HG03432 (cell line): ENCODE measurements around the gene MUC4.
"Not testable (repeated sequence)": the region's sequence is repeated elsewhere in the genome, so short reads cannot be mapped to it uniquely, and the experiment has no call there.

ENCODE experiments used
- ATAC-seq: cut with Tn5 transposase; IDR thresholded peaks from one replicate; pipeline ENCODE4 v1.9.1; 2021; ENCODE audit warnings: mild to moderate bottlenecking, moderate library complexity; ENCODE audit not compliant: unreplicated experiment

MUC4 gene

DNA sequence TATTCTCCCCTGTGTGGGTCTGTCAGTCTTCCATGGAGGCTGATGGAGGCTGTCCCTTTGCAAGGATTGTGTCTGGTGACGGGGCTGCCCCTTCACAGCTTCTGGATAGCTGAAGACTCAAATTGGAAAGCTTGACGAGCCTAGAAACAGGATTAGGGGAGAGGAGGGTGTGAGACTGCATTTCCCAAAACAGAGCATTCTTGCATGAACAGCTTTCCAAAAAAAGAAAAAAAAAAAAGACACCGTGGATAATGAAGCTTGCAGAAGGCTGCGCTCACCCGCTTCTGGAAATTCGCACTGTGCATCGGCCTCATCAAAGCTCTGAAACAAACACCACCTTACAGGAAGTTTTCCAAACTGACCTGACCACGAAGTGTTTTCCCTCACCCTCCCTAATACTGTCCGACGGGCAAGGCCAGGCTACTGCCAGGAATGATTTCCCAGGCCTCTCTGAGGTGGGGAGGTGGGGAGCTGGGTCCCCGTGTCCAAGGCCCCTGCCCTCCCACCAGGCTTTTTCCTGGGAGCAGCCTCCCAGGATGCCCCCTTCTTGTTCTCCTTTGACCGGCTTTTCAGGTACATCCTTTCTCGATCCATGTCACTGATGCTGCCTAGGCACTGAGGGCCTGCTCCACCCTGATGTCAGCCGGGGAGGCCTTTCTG is 24.9 kb upstream of the MUC4 start:
- no peak for ATAC-seq

DNA sequence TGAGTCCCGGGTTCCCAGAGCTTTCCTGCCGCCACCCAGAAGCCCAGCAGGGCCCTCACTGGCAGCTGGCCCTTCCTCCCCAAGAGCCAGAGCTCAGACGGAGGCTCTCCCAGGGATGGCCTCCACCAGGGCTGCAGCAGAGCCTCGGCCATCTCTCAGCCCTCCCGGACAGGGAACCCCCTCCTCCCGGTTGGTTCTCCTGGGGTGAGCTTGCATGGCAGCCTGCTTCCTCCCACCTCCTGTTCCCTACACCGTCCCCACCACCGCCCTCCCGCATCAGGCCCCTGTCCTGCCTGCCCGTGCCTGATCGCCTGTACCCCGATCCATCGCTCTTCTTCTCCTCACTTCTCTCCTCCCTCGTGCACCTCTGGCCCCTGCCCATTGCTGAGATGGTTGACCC is 24.1 kb upstream of the MUC4 start:
- no peak for ATAC-seq

DNA sequence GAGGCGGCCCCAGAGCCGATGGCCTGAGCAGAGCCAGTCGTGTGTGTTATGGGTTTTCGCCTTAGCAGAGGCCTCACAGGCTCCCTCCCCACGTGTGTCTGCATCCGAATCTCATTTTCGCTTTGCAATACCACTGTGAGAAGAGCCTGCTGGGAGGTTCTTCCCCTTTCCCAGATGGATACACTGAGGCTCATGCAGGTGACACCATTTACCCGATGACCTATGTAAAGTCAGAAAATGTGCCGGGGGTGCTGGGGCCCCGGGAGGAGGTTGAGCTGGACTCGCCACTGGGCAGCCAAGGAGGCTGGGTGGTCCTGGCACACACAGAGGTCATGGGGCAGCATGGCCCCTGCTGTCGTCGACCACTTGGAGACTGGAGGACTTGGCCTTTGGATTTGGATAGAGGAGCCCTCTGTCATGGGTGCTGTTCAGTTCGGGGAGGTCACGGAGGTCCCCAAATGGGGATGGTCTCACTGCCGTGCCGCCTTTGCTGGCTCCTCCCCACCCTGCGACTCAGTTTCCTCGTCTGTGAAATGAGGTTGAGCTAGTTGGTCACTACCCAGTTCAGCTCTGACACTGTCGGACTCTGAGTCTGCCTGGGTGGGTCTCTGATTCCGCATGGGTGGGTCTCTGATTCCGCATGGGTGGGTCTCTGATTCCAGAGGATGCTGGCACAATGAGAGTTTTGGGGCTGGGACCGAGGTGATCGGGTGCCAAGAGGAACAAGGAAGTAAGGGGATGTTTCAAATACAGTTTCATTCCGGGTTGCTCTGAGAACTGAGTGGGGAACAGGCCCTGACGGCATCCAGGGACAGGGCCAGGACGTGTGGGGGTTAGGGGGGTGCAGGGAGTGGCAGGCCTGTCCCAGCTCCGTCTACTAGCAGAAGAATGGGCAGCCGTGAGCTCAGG is 23.2 kb upstream of the MUC4 start:
- ATAC-seq, result no peak

DNA sequence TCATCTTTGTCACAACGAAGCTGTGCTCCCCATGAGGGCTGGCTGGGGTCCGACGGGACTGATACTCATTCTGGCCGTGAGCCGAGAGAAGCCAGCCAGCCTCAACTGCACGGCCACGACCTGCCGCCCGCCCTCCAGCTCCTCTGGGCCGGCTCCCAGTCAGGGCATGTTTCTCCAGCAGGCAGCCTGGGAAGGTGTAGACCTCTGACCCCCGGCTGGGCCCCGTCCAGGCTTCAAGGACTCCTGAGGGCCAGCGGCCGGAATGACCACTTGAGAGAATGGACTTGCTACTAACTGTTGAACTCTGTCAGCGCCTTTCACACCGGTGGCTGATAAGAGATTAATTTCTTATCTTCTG is 18.1 kb upstream of the MUC4 start:
- ATAC-seq, result no peak

DNA sequence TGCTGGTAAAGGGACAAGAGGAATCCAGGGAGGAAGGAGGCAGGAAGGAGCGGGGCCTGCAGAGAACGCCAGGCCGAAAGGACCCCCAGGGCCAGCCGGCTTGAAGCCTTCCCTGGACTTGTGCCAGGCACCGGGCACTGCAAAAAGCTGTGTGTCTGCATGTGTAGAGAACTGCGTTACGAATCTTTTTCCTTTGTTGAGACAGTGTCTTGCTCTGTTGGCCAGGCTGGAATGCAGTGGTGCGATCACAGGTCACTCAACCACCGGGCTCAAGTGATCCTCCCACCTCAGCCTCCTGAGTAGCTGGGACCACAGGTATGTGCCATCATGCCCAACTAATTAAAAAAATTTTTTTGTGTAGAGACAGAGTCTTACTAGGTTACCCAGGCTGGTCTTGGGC is 17.0 kb upstream of the MUC4 start:
- ATAC-seq, result no peak

DNA sequence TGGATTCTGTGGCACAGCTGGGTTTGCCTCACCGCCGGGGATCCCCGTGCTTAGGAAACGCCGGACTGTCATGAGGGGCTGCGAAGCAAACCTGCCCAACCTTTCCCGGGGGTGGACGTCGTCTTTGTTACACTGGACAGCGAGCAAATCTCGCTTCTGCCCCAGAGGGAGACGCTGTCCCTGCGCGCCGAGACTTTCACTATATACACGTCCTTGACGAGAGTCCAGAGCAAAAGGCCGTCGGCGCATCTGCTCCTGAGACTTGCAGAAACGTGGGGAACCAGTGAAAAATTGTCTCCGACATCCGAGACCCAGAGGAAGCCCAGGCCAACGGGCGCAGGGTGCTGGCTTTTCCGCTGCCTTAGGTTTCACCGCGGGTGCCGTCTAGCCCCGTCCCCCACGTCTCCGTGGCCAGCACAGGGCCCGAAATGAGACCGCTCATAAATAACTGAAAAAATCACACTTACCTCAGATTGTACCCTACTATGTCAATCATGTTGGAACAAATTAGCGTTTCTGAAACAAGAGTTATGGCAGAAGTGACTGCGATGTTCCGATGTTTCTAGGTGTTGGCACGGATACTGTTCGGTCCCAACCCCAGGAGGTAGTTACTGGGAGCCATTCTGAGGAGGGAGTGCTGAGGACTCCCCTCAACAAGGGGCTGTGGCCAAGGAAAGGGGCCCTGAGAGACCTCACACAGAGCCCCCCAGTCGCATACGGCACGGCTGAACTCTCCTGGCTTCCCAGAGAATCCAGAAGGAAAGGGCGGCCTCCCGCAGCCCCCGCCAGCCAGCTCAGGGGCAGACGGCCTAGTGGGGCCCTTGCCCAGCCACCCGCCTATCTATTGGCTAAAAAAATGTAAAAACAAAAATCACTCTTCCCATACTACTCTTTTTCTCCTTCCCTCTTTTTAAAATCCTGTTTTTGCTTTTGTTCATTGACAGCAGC is 14.4 kb upstream of the MUC4 start:
- no peak for ATAC-seq

DNA sequence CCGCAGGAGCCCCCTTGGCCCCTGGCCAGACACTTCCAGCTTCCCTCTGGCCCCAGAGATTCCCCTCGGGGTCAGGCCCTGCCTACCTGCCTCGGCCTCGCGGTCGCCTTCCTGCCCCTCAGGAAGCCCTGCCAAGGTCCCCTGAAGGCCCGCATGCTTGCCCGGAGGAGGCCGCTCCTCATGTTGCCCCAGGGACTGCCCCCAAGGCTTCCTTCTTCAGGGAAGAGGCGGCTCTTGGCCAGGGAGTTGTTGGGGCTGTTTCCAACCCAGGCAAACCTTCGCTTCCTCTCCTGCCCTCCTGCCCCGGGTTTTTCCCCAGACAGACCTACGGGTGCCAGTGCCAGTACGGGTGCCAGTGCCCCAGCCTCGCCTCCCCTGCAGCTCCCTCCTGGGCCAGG is 13.5 kb upstream of the MUC4 start:
- ATAC-seq, result no peak

DNA sequence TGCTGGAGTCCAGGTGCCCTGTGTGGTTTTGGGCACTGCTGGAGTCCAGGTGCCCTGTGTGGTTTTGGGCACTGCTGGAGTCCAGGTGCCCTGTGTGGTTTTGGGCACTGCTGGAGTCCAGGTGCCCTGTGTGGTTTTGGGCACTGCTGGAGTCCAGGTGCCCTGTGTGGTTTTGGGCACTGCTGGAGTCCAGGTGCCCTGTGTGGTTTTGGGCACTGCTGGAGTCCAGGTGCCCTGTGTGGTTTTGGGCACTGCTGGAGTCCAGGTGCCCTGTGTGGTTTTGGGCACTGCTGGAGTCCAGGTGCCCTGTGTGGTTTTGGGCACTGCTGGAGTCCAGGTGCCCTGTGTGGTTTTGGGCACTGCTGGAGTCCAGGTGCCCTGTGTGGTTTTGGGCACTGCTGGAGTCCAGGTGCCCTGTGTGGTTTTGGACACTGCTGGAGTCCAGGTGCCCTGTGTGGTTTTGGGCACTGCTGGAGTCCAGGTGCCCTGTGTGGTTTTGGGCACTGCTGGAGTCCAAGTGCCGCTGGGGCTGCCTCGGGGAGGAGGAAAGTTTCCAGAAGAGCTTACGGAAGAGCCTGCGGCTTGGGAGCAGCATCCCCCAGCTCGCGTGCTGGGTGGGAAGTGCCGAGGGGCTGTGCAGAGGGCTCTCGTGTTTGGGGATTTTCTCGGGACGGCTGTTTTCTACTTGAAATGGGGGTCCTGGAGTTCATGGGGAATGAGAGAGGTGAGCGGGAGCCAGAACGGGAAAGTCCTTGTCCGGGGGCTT is 12.9 kb upstream of the MUC4 start:
- ATAC-seq, result not testable (repeated sequence)

DNA sequence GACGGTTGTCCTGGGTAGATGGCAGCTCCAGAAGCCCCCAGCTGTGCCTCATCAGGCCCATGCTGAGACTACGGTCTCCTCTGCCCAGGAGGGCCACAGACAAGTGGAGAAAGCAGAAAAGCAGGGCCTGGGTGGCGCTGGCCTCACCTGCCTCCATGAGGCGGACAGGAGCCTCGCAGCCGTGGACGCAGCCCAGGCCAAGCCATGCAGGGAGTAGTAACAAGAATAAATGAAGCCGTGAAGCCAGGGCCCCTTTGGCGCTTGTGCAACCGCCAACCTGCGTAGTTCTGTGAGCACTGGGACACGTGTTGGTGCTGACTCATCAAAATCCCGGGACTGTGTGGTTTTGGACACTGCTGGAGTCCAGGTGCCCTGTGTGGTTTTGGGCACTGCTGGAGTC is 12.3 kb upstream of the MUC4 start:
- ATAC-seq, result no peak

DNA sequence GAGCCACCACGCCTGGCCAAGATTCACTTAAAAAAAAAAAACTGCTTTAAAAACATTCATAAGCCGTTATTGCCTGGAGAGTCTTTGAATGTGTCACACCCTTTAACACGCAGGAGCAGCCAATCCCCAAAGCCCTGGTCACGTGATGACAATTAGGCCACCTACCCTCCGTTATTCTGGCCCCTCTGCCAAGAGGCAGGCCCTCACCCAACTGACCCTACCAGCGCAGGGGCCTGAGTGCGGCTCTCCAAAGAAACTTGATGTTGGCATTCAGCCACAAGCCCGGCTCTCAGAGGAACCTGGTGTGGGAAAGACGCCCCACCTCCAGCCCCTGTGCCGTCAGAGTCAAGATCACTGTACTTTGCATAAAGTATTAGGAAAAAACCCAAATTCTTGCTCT is 11.6 kb upstream of the MUC4 start:
- no peak for ATAC-seq

DNA sequence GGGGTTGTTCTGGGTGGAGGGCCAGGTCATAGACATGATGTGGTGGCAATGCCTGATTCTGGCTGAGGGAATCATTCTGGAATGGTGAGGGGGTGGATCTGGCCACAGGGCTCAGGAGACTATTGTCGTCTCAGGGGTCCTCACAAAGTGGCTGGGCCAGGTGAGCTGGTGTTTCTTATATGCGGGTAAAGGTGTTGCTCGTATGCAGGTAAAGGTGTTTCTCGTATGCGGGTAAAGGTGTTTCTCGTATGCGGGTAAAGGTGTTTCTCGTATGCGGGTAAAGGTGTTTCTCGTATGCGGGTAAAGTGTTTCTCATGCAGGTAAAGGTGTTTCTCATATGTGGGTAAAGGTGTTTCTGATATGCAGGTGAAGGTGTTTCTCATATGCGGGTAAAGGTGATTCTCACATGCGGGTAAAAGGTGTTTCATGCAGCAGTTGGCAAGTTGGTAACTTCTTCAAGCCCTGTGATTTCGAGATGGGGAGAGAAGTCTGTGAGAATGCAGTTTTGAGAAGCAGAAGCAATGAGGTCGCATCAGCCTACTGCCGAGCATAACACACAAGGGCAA is 10.5 kb upstream of the MUC4 start:
- ATAC-seq, result no peak

DNA sequence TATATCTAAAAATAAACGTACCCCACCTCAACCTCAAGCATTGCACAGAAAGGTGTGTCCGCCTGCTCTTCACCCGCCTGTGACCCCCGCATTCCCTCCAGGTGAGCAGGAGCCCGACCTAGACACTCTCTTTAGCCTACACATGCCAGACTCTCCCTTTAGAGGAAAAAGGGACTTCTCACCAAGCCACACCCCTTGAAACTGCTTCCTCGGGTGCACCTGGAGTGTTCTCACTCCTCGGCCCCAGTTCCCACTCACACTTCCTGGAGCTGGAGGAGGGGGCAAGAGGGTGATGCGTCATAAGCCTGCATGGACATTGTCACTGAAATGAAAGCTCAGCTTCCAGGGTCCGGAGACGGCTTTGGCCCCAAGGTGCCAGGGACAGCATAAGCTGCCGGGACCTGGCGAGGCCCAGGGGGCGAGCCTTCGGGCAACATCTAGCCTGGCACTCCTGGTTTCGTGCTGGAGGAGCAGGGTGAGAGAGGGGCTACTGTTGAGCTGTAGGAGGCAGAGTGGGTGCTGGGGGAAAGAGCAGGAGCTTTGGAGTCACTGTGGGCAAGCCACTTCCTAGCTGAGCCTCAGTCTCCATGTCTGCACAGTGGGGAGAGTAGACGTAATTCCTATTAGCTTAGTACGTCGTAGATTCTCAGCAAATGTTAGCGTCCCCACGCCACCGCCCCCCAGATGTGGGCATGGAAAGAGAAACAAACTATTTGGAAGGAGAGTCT is 9.8 kb upstream of the MUC4 start:
- ATAC-seq, result no peak

DNA sequence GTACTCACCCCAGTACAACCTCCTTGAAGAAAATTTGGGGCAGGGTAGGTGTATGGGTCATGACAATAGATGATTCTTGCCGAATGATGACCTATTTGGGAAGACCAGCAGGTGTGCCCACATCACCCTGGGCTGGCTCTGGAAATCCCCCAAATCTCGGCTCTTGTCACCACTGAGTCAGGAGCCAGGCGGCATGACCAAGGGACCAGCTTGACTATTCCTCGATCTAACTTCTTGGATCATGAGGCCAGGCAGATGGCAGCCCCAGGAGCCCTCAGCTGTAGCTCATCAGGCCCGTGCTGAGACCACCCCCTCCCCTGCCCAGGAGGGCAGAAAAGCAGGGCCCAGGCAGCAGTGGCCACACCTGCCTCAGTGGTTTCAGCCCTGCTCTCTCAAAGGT is 9.2 kb upstream of the MUC4 start:
- ATAC-seq, result no peak

DNA sequence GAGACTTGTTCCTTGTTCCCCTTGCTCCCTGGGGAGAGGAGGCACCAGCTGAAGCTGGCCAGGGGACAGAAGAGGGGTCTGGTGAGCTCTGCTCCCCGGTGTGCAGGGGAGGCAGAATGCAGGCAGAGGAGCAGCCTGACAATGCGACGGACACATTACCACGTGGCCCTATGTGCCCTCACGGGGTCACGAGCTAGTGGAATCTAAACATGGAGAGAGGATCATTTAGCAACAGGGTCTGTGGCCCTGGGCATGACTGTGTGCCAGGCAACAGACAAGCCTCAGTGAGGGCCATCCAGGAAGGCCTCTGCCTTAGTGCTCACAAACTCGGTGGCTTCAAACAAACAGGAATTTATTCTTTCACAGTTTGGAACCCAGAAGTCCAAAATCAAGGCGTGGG is 8.5 kb upstream of the MUC4 start:
- ATAC-seq, result no peak

DNA sequence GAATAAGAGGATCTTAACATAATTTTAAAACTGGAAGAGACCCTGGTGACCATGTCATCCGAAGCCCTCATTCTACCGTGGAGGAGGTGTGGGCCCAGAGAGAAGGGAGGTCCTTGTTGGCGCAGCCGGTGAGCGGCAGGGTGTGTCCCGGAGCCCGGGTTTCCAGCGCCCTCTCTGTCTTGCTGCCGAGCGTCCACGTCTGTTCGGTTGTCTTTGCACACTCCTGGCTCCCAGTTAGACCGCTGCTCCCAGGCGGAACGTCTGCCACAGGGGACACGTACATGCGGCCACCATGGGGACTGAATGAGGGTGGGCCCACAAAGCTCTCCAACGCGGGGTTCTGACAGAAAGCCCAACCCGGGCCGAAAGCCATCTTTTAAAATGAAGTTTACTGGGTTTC is 6.6 kb upstream of the MUC4 start:
- no peak for ATAC-seq

DNA sequence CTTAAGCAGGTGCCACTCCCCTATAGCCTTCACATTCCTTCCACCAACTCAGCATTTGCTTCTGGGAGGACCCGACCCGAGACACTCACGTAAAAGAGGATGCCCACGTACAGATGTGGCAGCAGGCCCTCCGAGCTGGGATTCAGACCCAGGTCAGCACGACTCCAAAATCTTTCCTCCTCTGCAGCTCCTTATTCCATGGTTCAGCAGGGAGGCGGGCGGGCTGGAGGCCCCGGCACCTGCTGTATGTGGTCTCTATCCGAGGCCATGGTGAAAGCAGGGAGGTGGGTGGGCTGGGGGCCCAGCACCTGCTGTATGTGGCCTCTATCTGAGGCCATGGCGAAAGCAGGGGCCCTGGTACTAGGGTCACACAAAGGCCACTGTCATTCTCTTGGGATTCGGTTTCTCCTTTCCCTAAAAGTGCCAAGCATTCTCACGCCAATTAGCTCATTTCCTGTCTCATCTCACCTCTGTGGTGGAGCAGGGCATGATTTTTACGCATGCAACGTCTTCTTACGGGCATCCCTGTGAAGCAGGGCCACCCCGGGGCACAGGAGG is 5.9 kb upstream of the MUC4 start:
- no peak for ATAC-seq

DNA sequence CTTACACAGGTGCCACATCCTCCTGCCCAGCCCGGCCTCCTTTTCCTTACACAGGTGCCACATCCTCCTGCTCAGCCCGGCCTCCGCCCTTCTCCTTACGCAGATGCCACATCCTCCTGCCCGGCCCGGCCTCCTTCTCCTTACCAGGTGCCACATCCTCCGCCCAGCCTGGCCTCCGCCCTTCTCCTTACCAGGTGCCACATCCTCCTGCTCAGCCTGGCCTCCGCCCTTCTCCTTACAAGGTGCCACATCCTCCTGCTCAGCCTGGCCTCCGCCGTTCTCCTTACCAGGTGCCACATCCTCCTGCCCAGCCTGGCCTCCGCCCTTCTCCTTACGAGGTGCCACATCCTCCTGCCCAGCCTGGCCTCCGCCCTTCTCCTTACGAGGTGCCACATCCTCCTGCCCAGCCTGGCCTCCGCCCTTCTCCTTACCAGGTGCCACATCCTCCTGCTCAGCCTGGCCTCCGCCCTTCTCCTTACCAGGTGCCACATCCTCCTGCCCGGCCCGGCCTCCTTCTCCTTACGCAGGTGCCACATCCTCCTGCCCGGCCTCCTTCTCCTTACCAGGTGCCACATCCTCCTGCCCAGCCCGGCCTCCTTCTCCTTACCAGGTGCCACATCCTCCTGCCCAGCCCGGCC is 4.7 kb upstream of the MUC4 start:
- not testable (repeated sequence) for ATAC-seq

DNA sequence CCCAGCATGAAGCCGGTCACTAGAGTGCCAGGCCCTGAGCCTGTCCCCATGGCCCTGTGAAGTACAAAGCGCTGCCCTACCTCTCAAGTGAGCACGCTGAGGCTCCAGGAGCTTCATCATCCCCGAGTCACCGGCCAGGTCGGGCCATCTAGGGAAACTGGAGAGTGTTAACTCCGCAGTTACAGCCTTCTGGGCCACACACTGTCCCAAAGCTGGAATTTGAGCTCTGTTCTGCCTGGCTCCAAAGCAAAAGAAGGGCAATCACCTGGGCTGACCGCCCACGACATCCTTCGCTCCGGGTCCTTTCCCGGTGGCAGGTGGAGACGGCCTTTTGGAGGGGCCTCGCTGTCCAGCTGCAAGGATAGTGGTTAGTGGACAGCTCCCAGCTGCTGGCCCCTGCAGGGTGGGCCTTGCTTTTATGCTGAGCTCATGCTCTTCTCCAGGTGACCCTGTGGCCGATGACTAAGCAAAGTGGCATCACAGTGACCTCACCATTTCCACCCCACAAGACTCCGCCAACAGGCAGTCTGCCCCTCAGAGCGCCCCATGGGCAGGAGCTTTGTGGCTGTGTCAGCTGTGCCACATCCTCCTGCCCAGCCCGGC is 3.5 kb upstream of the MUC4 start:
- no peak for ATAC-seq
